Measurements from ENCODE around the gene GSTA5.
"Not testable (repeated sequence)": the region's sequence is repeated elsewhere in the genome, so short reads cannot be mapped to it uniquely, and the experiment has no call there.

Gene GSTA5

GRCh38 chr6:52829046-52829817 is 11.4 kb downstream of the GSTA5 start:
- H3K4me3 ChIP-seq (replicated peaks; ENCODE audit: low read depth, low read length) = no peak overlapping the region
- DNase-seq (ENCODE audit: low read depth) = no peak
- TF ChIP-seq, protein P1, sequence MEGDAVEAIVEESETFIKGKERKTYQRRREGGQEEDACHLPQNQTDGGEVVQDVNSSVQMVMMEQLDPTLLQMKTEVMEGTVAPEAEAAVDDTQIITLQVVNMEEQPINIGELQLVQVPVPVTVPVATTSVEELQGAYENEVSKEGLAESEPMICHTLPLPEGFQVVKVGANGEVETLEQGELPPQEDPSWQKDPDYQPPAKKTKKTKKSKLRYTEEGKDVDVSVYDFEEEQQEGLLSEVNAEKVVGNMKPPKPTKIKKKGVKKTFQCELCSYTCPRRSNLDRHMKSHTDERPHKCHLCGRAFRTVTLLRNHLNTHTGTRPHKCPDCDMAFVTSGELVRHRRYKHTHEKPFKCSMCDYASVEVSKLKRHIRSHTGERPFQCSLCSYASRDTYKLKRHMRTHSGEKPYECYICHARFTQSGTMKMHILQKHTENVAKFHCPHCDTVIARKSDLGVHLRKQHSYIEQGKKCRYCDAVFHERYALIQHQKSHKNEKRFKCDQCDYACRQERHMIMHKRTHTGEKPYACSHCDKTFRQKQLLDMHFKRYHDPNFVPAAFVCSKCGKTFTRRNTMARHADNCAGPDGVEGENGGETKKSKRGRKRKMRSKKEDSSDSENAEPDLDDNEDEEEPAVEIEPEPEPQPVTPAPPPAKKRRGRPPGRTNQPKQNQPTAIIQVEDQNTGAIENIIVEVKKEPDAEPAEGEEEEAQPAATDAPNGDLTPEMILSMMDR (IDR thresholded peaks at IDR 0.05; ENCODE audit: low read length, missing control alignments) = no peak

DNA sequence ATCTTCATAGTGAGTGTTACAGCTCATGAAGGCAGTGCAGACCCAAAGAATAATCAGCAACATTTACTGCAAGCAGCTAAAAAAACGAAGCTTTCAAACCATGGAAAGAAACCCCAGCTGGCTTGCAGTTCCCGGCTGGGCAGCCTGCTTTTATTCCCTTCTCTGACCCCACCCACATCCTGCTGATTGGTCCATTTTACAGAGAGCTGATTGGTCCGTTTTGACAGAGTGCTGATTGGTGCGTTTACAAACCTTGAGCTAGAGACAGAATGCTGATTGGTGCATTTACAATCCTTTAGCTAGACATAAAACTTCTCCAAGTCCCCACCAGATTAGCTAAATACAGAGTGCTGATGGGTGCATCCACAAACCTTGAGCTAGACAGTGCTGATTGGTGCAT is 12.0 kb downstream of the GSTA5 start:
- DNase-seq (ENCODE audit: low read depth); H3K4me3 ChIP-seq (replicated peaks; ENCODE audit: low read depth, low read length): not testable (repeated sequence)

DNA sequence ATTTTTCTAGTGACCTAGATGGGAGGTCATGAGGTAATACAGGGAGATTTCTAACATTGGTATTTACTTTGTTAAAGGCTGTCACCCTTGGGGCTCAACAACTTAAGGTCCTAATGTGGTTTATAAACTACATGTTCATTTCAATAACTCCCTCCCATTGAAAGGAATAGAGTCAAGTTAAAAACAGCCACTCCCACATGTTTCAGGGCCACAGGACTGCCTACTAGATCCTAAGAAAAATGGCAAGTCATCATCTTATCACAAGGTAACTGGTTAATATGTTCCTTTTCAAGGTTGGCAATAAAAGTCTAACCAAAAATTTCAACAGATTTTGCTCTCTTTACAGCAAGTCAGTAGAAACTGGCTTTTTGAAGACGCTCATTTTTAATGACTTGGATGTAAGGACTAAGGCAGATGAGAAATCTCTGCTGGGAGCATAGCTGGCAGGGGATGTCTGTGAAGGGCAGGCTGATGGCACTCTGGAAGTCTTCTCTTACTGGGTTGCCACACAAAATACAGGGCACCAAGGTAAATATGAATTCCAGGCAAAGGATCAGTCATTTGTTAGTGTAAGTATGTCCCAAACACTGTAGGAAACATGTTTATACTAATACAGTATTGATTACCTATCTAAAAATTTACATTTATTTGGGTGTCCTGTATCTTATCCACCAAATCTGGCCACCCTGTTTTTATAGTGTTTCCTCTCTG is 13.4 kb downstream of the GSTA5 start:
- not testable (repeated sequence) for H3K4me3 ChIP-seq (replicated peaks; ENCODE audit: low read depth, low read length); DNase-seq (ENCODE audit: low read depth)

DNA sequence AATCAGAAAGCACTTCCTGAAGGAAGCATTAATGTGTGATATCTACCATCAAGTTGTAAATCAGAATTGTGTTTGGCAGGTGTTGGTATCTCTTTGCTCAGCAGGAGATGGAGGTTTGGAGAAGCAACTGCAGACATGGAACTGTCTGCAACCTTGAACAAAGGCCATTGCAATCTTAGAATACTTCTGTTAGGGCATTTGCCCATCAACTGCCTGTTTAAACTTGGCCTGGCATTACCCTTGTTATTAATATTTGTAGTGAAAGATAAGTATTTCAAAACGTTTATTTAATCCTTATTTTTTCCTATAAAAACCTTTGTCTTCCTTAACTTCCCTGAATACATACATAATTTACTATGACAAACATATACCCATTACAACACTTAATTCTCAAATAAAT is 14.1 kb downstream of the GSTA5 start:
- H3K4me3 ChIP-seq (replicated peaks; ENCODE audit: low read depth, low read length) = no peak overlapping the region
- TF ChIP-seq, protein P1 (IDR thresholded peaks at IDR 0.05; ENCODE audit: low read length, missing control alignments) = no peak
- DNase-seq (ENCODE audit: low read depth) = no peak

DNA sequence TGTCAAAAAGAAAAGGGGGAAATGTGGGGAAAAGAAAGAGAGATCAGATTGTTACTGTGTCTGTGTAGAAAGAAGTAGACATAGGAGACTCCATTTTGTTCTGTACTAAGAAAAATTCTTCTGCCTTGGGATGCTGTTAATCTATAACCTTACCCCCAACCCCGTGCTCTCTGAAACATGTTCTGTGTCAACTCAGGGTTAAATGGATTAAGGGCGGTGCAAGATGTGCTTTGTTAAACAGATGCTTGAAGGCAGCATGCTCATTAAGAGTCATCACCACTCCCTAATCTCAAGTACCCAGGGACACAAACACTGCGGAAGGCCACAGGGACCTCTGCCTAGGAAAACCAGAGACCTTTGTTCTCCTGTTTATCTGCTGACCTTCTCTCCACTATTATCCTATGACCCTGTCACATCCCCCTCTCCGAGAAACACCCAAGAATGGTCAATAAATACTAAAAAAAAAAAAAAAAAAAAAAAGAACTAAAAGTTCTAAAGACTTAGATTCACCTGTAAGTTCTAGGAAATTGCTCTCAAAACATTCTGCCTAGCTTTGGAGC is 14.6 kb downstream of the GSTA5 start:
- H3K4me3 ChIP-seq (replicated peaks; ENCODE audit: low read depth, low read length); DNase-seq (ENCODE audit: low read depth): not testable (repeated sequence)

- H3K4me3 ChIP-seq (replicated peaks; ENCODE audit: low read depth, low read length); DNase-seq (ENCODE audit: low read depth): not testable (repeated sequence)
Measured at GRCh38 chr6:52825270-52825793, 15.3 kb downstream of the GSTA5 start.

- TF ChIP-seq, protein P1 (IDR thresholded peaks at IDR 0.05; ENCODE audit: low read length, missing control alignments) = no peak
- no peak for DNase-seq (ENCODE audit: low read depth)
- H3K4me3 ChIP-seq (replicated peaks; ENCODE audit: low read depth, low read length) = no peak overlapping the region
Measured at GRCh38 chr6:52821842-52822241, 18.8 kb downstream of the GSTA5 start.

GRCh38 chr6:52820198-52820597 is 20.4 kb downstream of the GSTA5 start:
- H3K4me3 ChIP-seq (replicated peaks; ENCODE audit: low read depth, low read length) = no peak overlapping the region
- TF ChIP-seq, protein P1 (IDR thresholded peaks at IDR 0.05; ENCODE audit: low read length, missing control alignments) = no peak
- peak; percentile 29 for DNase-seq (ENCODE audit: low read depth)
